HG03097 (cell line): Measurements from ENCODE around the gene DNAH6.
A peak's percentile ranks its signal among the peaks of the same experiment; 100 is the strongest.

Experiments used
- ATAC-seq: cut with Tn5 transposase; IDR thresholded peaks from one replicate; pipeline ENCODE4 v1.9.1; 2021; ENCODE audit not compliant: unreplicated experiment, low FRiP score

Gene DNAH6

DNA sequence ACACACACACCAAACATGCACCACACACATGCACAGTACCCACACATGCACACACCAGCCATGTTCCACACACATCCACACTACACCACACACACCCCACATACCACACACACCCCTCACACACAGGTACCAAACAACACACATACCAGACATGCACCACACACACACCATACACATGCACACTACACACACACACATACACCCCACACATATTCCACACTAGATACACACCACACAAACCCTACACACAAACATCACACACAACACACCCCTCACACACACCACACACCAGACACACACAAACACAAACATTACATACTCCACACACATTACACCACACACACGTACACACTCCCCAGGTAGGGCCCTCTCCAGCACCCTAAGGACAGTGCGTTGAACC, 313.4 kb downstream of the DNAH6 start:
- ATAC-seq, result no peak

DNA sequence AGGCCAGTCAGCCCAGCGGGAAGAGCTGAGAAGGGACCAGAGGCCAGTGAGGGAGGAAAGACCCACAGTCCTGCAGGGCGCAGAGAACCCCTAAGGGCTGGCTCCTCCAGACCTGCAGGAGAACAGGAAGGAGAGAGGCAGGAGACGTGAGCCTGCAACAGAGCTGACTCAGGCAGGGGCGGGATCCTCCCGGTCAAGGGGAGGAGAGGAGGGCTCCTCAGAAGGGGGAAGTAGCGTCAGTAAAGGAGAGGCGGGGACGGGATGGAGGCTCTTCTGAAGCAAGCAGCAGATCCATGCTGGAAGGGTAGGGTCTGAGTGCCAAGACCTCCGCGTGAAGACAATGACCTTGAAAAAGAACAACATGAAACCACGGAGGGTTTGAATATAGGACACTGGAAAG, 313.8 kb downstream of the DNAH6 start:
- no peak for ATAC-seq

DNA sequence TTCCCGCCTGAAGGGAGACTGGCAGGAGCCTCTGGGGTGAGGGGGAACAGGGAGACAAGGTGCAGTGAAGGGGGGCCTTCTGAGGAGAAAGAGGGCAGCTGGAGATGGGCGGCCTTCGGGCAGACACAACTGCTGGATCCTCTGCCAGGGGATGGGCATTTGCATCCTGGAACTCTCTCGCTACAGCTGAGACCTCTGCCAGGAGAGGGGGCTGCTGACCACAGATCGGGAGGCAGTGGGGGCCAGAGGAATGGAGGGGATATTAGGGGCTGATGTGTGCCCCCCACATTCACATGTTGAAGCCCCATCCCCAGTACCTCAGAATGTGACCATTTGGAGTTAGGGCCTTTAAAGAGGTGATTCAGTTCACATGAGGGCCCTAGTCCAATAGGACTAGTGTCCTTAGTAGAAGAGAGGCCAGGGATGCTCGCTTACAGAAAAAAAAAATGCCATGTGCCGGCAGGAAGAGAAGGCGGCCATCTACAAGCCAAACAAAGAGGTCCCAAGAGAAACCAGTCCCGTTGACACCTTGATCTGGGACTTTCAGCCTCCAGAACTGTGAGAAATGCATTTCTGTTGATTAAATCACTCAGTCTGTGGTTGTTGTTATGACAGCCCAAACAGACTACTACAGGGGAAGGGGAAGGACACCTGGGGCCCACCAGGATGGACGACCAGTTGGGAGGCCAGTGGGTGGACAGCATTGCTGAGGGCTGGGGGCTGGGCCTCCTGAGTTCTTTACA, 314.6 kb downstream of the DNAH6 start:
- ATAC-seq, result no peak

DNA sequence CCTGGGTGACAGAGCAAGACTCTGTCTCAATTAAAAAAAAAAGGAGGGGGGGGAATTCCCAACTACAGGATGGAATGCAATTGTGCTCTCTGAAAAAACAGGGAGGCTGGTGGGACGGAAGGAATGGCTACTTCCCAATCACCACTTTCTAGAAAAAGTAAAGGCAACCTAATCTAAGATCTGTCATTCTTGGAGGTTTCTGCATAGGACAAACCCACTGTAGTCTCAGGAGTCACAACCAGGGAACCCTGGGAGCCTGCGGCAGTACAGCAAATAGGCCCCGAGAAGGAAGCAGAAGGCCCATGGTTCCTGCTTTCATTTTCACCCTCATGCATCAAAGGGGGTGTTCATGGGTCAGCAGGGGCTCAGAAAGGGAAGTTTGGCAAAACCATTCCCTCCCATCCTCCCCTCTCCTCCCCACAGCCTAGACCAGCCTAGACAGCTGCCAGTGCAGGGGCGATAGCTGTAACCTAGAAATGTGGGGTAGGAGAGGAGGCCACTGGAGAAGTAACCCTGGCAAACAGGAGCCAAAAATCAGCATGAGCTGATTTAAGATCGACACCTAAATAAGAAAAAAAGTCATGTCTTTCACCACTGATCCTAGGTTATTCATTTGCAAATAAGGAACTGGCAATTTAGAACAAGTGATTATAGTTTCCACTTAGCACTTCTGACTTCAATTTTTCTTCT, 316.6 kb downstream of the DNAH6 start:
- ATAC-seq, result peak; percentile 80

DNA sequence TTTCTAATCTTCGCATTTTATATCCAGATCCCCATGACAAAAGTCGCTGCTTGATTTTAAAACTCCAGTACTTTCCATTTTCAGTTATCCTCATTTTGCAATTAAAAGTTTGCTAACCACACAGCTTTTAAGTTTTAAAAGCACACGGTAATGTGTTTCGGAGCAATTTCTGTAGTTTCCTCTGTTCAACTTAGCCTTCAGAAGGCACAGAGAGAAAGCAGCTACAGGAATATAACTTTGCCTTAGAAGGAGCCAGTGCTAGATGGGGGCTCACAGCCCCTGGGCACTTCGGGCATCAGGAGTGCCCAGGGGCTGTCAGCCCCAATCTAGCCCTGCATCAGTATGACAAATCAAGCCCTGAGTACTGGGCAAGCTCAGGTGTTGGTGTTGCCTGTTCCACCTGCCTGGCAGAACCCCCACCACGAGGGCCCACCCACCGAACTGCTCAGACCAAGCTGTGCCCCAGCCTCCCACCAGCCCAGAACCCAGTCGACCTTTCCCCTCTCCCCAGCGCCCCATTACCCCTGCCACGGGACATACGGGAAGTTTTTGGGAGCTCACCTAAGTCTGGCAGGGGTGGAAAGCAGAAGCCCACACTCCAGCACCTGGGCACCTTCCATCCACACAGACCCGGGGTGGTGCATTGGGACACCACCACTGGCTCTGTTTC, 317.3 kb downstream of the DNAH6 start:
- no peak for ATAC-seq

DNA sequence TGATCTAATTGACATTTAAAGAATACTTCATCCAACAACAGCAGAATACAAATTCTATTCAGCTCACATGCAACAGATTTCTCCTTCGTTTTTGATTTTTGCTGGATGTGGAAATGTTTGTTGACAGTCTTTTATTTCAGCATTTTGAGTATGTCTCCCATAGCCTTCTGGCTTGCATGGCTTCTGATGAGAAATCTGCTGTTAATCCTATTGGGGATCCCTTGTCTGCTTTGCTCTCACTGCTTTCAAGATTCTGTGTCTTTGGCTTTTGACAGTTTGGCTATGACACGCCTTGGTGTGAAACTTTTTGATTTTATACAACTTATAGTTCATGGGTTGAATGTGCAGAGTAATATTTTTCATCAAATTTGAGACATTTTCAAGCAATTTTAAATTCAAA, 319.9 kb downstream of the DNAH6 start:
- ATAC-seq, result no peak

DNA sequence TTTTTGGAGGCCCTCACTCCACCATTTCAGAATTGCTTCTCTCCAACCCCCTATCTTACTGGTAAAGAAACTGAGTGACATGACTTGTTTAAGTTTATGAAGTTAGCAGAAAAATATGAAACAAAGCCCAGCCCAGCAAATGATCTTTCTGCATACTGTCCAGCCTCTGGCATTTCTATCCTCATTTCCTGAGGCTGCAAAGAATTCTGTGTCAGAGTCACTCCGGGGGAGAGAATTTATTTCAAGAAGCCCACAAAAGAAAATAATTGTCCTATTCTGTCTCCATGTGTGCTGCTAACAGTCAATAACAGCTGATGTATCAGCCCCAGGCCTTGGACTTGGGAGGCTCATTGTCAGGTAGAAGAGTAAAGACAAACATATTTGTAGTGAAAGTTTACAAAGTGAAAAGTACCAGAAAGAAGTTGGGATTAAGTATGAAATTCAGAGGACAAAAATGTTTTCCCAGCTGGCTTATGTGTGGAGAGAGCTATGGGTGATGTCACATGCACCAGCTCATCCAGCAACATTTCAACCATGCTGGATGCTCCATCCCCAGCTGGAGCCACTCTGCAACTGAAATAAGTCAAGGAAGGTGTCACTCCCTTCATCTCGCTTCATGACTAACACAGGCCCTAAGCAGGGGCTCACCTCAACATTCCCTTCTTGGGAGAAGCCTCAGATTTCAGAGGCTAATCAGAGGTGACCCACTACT, 322.3 kb downstream of the DNAH6 start:
- no peak for ATAC-seq

DNA sequence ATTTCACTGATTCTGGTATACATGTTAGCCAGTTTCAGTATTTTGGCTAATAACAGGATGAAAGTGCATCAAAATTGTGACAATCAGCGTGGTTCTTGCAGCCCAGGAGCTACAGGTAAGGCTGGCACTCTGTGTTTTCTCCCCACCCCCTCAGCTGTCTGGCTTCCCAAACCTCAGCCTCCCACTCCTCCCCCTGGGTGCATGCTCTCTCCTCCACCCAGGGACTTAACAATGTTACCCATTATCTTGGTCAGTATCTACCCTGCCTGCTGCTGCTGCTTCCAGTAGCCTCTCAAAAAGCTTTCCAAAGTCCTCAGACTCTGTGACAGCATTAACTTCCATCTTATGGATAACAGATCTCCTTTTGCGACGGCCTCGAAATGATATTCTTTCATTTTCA, 323.6 kb downstream of the DNAH6 start:
- ATAC-seq, result no peak

DNA sequence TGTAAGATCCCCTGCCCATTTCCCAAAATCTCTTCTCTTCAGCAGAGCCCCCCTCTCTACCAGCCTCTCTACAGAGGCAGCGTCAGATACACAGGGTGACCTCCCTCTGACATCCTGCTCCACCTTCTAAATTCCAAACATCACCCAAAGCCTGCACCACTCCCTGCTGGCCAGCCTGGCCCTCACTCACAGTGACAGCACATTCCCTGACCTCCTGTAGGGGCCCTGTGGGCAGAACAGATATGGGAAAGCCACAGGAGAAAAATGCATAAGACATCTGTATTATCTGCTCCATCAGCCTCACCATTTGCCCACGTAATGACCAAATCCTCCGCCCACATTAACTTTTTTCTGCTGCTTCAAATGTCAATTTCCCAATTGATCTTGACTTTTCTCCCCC, 324.0 kb downstream of the DNAH6 start:
- no peak for ATAC-seq

DNA sequence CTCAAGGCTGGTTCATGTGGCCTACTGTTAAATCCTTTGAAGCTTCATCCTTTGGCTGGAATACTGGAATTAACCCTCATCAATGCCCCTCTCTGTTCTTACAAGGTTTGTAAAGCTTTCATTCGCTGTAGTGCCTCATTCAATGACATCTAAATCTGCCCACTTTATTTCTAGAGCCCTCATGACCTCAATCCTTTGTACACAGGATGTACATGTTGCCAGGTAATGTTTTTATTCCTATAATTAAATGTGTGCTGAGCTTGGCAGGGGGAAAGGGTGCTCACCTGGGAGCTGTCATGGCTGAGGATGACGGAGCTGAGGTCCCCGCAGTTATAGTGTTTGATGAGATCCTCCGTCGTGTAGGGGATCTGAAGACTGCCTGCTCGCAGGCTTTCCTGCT, 325.3 kb downstream of the DNAH6 start:
- no peak for ATAC-seq

DNA sequence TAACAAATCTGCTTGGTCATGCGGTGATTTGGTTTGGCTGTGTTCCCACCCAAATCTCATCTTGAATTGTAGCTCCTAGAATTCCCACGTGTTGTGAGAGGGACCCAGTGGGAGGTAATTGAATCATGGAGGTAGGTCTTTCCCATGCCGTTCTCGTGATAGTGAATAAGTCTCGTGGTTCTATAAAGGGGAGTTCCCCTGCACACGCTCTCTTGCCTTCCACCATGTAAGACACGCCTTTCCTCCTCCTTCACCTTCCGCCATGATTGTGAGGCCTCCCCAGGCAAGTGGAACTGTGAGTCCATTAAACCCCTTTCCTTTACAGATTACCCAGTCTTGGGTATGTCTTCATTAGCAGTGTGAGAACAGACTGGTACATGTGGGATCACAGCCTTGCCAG, 327.8 kb downstream of the DNAH6 start:
- no peak for ATAC-seq

DNA sequence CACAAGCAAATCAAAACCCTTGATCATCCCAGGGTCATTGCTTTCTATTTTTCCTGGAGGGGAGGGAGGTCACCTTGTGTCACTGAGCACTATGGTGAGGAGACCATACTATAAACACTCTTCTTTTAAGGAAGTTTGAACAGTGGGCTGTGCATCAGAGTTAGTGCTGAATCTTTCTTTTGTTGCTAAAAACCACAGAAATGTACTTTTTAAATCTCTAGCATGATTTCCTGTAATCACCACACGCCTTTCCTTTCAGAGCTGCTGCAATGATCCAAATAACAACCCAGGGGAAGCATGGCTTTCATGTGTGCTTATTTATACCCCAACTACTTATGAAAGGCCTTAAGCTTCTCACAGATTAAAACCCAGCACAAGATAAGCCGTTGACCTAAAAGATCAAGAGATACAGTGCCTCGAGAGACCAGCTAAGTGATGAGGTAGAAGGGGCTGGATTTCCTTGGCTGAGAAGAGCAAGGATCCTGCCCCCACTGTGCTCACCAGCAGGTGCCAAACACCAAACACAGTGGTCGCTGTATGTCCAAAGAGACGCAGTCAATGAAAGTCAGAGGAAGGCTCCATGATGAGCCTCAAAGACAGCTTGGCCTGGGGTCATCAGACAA, 329.9 kb downstream of the DNAH6 start:
- no peak for ATAC-seq

DNA sequence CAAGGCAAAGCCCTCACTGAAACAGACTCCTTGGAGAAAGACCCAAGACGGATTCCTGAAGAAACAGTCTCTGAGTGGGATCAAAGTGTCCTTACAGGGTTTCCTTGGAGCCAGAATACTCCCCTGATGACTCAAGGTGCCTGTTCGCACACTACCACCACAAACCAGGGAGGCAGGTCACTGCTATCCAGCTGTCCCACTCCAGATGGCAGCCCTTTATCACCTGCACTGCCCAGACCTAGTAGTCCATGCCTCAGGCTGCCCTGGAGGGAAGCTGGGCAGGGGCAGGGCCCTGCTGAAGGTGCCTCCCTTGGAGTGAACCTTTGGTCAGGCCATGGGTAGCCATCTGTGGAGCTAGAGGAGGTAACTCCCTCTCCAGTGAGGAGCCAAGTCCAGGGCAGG, 330.4 kb downstream of the DNAH6 start:
- no peak for ATAC-seq

DNA sequence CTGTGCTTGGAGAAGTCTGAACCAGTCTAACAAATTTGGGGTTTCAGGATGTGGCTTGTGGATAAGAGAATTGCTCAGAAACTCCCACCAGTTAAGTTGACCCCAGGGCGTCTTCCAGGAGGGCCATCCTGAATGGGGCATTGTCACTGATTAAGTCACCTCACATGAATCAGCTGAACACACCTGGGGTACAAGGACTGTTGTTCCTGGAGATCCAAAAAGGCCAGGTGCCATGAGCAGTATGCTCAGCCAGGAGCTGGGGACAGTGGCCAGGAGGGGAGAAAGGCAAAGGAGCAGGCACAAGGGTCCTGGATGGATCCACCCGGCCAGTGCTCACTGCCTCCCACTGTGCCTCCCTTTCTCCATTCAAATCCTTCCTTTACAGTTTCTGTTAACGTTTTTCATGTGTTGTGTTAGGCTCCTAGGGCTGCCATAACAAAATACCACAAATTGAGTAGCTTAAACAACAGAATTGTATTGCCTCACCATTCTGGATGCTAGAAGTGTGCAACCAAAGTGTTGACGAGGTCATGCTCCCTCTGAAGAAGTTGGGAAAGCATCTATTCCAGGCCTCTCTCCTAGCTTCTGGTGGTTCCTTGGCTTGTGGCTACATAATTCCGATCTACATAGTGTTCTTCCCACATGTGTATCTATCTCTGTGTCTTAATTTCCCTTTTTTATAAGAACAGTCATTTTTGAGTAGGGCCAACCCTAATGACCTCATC, 331.2 kb downstream of the DNAH6 start:
- ATAC-seq, result no peak

DNA sequence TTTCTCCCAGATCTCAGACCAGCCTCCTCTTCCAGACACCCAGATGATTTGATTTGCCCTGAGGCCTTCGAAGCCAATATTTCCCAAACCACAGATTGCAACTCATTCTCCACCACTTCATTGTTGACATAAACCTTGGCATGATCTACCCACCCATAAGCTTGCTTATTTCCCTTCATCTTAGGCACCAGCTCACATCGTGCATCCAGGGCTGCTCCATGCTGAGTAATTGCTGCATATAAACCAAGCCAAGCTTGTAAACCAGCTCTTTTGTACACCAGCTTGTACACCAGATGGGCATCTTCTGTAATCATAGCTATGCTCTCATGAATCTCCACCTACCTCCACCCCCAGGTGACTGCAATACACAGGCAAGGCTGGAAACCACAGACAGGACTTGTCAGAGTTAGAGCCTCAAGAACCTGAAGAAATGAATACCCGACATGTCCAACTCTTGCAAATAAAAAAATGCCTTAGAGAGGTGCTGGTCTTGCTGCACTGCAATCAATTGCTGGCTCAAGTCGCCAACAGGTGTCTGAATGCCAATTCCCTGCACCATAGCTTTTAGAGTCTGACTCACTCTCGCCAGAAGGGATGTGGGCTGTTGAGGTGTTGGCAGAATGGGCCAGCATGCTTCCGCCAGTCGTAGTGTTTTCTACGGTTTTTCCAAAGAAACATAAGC, 333.1 kb downstream of the DNAH6 start:
- no peak for ATAC-seq

DNA sequence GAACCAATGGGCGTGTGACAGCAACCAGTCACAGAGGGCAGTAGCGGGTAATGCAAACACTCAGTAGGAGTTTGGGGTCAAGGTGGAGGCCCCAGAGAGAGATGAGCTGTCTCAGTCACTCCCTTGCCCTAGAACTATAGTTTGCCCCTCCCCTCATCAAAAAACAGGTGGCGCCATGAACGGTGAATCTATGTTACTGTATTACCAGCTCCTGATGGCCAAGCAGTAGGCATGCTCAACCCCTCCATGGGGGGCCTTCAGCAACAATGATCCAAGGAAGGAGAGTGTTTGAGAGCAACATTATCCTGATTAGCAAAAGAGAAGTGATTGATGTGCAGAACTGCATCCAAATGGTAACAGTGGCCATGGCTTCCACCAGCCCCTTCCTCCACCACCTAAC, 334.2 kb downstream of the DNAH6 start:
- no peak for ATAC-seq

DNA sequence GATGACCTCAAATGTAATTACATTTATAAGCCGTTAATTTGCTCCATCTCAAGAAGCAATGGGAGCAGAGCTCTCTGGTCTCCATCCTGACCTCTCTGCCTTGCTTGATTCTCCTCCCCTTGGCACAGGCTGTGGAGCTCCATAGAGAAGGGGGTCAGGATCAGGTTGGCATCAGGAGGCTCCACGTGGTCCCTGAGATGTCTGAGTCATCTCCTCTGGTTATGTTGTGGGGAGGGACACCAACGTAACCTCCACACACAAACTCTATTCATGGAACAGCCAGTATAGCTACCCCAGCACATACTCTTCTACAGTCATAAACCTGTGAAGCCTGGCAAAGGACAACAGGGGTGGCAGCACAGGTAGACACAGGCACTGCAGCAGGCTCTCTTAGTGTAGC, 335.6 kb downstream of the DNAH6 start:
- ATAC-seq, result no peak

DNA sequence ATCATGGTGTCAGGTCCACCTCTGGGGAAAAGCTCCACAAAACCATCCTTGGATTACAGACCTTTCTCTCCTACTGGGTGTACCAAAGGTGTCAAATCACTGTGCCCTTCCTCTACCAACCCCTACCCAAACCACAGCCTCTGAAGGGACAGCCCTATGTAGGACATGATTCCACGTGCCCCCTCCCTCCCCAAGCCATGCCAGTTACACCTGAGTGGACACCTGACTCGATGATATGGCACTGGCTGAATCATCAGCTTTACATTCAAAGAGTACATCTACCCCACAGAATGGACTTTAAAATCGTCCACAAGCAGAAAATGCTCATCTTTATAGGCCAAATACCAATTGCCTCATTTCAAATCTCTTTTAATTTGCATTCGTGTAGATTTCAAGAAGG, 338.6 kb downstream of the DNAH6 start:
- ATAC-seq, result no peak

DNA sequence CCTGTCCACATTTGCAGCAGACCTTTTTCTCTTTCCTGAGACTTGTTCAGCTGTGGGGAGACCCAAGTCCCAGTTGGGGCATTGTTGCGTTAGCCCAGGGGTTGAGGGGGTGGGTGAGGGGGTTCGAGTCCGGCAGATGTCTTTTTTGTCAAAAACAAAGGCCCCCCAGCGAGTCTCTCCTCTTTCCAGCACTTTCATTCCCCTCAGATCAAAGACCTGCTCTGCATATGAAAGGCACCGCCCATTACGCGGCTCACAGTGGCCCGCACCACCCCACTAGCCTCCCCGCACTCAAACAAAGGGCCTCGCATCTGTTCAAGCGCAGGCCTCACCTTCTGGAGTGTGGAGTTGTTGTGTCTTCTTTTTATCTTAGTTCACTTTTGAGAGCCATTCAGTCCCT, 339.4 kb downstream of the DNAH6 start:
- no peak for ATAC-seq

DNA sequence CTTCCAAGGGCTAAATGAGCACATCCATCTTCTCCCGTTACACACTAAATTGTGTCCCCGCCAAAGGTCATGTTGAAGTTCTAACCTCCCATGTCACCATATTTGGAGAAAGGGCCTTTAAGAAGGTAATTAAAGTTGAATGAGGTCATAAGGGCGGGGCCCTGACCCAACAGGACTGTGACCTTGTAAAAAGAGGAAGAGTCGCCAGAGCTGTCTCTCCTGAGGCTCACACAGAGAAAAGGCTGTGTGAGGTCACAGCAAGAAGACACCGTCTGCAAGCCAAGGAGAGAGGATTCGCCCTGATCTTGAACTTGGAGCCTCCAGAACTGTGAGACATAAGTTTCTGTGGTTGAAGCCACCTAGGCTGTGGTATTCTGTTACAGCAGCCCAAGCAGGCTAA, 340.5 kb downstream of the DNAH6 start:
- no peak for ATAC-seq
